Psoas muscle (tissue), 8 donors: ENCODE measurements around the gene CLEC19A. TPM values are rescaled to one million over a fixed set of nuclear protein-coding genes. Genes with fewer than 3 reads are reported as not detected.
A peak's percentile ranks its signal among the peaks of the same experiment; 100 is the strongest.

Experiments
- ATAC-seq, 4 donors: fragments of 200-7000 bp; cut with Tn5 transposase; one replicate each; pipeline ENCODE4 v1.9.1; 2020; ENCODE audit warnings: moderate library complexity in 3 of 4, mild to moderate bottlenecking in 2 of 4
- DNase-seq, 2 donors: peaks; one replicate each; pipeline ENCODE4 v3.0.0-alpha.2; 2020
- H3K27ac ChIP-seq: fragments of 200-600 bp; one replicate; pipeline ENCODE4 v1.8.0; 2022
- H3K27me3 ChIP-seq, 3 donors: fragments of 200-600 bp in 1 of 3; one replicate each; pipeline versions ENCODE4 v1.6.1 to v1.8.0; 2013 to 2022; ENCODE audit warnings: low read length in 2 of 3, mild to moderate bottlenecking in 2 of 3, moderate library complexity in 1 of 3; ENCODE audit not compliant: insufficient read depth in 3 of 3
- H3K36me3 ChIP-seq, 2 donors: fragments of 200-600 bp in 1 of 2; one replicate each; pipeline versions ENCODE4 v1.6.1 to v1.8.0; 2013 to 2022; ENCODE audit warnings: low read depth in 1 of 2, mild to moderate bottlenecking in 1 of 2, moderate library complexity in 1 of 2; ENCODE audit not compliant: insufficient read depth in 1 of 2
- H3K4me1 ChIP-seq: fragments of 200-600 bp; one replicate; pipeline ENCODE4 v1.8.0; 2022
- H3K4me3 ChIP-seq: fragments of 200-600 bp; one replicate; pipeline ENCODE4 v1.8.0; 2022; ENCODE audit warnings: mild to moderate bottlenecking
- H3K9me3 ChIP-seq: fragments of 200-600 bp; one replicate; pipeline ENCODE4 v1.8.0; 2022
- WGBS, 3 donors: extraction: QIAGEN DNeasy Blood & Tissue Kit; methylation state at CpG; one replicate each; pipeline versions ENCODE4 v1.1.6 to v1.1.7; 2013; 5-methylcytosine and 5-hydroxymethylcytosine counted together
- intact Hi-C, 2 donors: fragments of 100-400 bp; cut with DNase I; formaldehyde crosslinking; loops; one replicate each; pipeline versions ENCODE4 v1.11.0 to v1.14.2; 2022
- polyA plus RNA-seq, 3 donors: library from polyadenylated mRNA; stranded (reverse); fragments of 200-250 nt; gene quantifications; one replicate each; pipeline ENCODE4 v1.2.3, GENCODE V29; 2013
- total RNA-seq, 4 donors: library from RNA; stranded (reverse); fragmentation: NEBNext Ultra II Directional in 2 of 4; extraction: Animal tissue kit (Norgen Biotek cat#: 25700) in 2 of 4; gene quantifications; one replicate each; pipeline versions ENCODE4 v1.2.1 to v1.2.4, GENCODE V29; 2021 to 2023
- TF ChIP-seq, protein P1 (sequence below): fragments of 200-600 bp; IDR thresholded peaks from one replicate; pipeline ENCODE4 v1.8.0; 2022; ENCODE audit warnings: antibody characterized with exemption
- donor health status: healthy with polysubstance abuse.
- donor health status: DM: no; HTN: no; CAD: no; lungs with moderate emphysema.
- donor health status: Bipolar disorder and iron deficiency.
- donor health status: healthy.
- donor health status: DM: yes; HTN: yes; CAD: no.
- donor health status: DM: no; HTN: no; CAD: no.
- donor health status: DM: no; HTN: no; CAD: no.
- donor health status: DM: yes; HTN: yes; CAD: no.

Gene CLEC19A
- total and polyA plus RNA-seq, 7 donors = not detected

- Histone ChIP-seq H3K36me3 (no peaks in the 10 kb centered on the region), H3K27ac (no peak overlapping the region), H3K4me1 (no peaks in the 10 kb centered on the region), H3K9me3 (no peaks in the 10 kb centered on the region), H3K4me3 (no peak overlapping the region), H3K27me3 (no peaks in the 10 kb centered on the region)
- TF ChIP-seq, protein P1, sequence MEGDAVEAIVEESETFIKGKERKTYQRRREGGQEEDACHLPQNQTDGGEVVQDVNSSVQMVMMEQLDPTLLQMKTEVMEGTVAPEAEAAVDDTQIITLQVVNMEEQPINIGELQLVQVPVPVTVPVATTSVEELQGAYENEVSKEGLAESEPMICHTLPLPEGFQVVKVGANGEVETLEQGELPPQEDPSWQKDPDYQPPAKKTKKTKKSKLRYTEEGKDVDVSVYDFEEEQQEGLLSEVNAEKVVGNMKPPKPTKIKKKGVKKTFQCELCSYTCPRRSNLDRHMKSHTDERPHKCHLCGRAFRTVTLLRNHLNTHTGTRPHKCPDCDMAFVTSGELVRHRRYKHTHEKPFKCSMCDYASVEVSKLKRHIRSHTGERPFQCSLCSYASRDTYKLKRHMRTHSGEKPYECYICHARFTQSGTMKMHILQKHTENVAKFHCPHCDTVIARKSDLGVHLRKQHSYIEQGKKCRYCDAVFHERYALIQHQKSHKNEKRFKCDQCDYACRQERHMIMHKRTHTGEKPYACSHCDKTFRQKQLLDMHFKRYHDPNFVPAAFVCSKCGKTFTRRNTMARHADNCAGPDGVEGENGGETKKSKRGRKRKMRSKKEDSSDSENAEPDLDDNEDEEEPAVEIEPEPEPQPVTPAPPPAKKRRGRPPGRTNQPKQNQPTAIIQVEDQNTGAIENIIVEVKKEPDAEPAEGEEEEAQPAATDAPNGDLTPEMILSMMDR = no peak
- 43 to 52% (median 46%) methylated on average over 7 of the region's 7 CpGs for WGBS, 3 donors
- ATAC-seq (no peak), DNase-seq (no peak)
- intact Hi-C loops = no loop called here
Observed at GRCh38 chr16:19289811-19290485, 4.4 kb downstream of the CLEC19A start.

- H3K4me3 ChIP-seq = no peak overlapping the region
- H3K27me3 ChIP-seq = no peaks in the 10 kb centered on the region
- H3K4me1 ChIP-seq = no peaks in the 10 kb centered on the region
- H3K36me3 ChIP-seq = no peaks in the 10 kb centered on the region
- intact Hi-C loops = no loop called here
- H3K27ac ChIP-seq = no peak overlapping the region
- DNase-seq = no peak
- TF ChIP-seq, protein P1 = no peak
- no peak for ATAC-seq
- no peaks in the 10 kb centered on the region for H3K9me3 ChIP-seq
- 72 to 83% (median 82%) methylated on average over 2 of the region's 2 CpGs for WGBS, 3 donors
Observed at GRCh38 chr16:19290860-19291259, 5.3 kb downstream of the CLEC19A start.

- Histone ChIP-seq H3K4me1 (no peaks in the 10 kb centered on the region), H3K27me3 (no peaks in the 10 kb centered on the region), H3K4me3 (no peak overlapping the region), H3K9me3 (no peaks in the 10 kb centered on the region), H3K27ac (no peak overlapping the region), H3K36me3 (no peaks in the 10 kb centered on the region)
- TF ChIP-seq, protein P1 = no peak
- WGBS, 3 donors = 30 to 48% (median 36%) methylated on average over 4 of the region's 4 CpGs
- ATAC-seq (no peak), DNase-seq (no peak)
- intact Hi-C loops = no loop called here
Observed at GRCh38 chr16:19291475-19291874, 5.9 kb downstream of the CLEC19A start.

DNA sequence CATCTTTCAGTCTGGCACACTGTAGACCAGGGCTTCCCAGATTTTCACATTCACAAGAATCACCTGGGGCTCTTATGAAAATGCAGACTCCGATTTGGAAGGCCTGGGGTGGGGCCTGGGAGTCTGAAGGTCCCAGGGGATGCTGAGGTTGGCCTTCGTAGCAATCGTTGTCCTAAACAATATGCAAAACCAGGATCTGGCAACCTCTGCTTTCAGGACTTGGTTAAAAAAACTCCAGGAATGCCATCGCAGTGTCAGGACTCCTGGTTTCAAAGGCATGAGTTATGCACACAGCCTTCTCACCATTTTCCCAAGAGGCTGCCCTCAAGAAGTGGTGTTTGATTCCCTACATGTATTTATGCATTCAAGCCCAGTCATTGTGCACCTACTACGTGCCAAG, 6.7 kb downstream of the CLEC19A start:
- DNase-seq = no peak
- Histone ChIP-seq H3K36me3 (no peaks in the 10 kb centered on the region), H3K27ac (no peak overlapping the region), H3K9me3 (no peaks in the 10 kb centered on the region), H3K4me1 (no peaks in the 10 kb centered on the region), H3K4me3 (no peak overlapping the region), H3K27me3 (no peaks in the 10 kb centered on the region)
- ATAC-seq = no peak
- TF ChIP-seq, protein P1 = no peak
- intact Hi-C loops = no loop called here
- WGBS, 3 donors = 52 to 73% (median 59%) methylated on average over 5 of the region's 5 CpGs

DNA sequence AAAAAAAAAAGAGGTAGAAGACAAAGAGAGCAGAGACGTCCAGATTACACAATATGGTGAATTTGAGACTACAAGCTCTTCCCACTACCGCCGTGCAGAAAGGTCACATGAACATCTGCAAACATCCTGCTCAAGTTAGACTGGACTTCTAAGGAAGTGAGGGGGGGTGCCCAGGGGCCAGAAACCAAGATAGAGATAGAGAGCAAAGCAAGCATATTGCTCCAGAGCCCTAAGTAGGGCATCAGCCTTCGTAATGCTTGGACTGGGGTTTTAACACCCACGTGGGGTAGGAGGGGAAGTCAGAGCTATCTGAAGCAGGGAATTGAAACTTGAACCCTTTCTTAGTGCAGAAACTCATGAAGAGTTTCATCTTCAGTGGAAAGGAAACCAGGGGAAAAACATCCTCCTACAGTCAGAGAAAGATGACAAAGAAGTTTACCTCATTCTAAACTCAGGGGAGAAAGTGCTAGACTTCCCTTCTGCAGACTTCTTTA, 8.7 kb downstream of the CLEC19A start:
- 7 to 10% (median 8%) methylated on average over 5 of the region's 5 CpGs for WGBS, 3 donors
- Histone ChIP-seq H3K4me3 (no peak overlapping the region), H3K9me3 (no peaks in the 10 kb centered on the region), H3K27ac (no peak overlapping the region), H3K36me3 (no peaks in the 10 kb centered on the region), H3K27me3 (no peaks in the 10 kb centered on the region), H3K4me1 (no peaks in the 10 kb centered on the region)
- ATAC-seq (no peak), DNase-seq (peak; percentile 49 to 51)
- TF ChIP-seq, protein P1 = no peak
- intact Hi-C loops = no loop called here
